Neural cell (in vitro differentiated cells): ENCODE measurements around the gene C18orf54.

Experiments
- EZH2 ChIP-seq: fragments of 200-600, 300-800 bp; shearing (Covaris generic), sonication (generic); IDR thresholded peaks from 2 replicates; pipeline ENCODE4 v1.6.1; 2014; ENCODE audit warnings: antibody characterized with exemption, low read length, borderline replicate concordance, mild to moderate bottlenecking; ENCODE audit not compliant: insufficient read depth, poor library complexity, severe bottlenecking
- TF ChIP-seq, protein P1 (sequence below): fragments of 450-650 bp; IDR thresholded peaks from 2 replicates; pipeline ENCODE4 v1.5.1; 2014; ENCODE audit warnings: antibody characterized with exemption, mild to moderate bottlenecking, moderate library complexity; ENCODE audit not compliant: poor library complexity, severe bottlenecking
- TF ChIP-seq, protein P2 (sequence below): IDR thresholded peaks from 2 replicates; pipeline ENCODE4 v1.6.1; 2012; ENCODE audit warnings: borderline replicate concordance

DNA sequence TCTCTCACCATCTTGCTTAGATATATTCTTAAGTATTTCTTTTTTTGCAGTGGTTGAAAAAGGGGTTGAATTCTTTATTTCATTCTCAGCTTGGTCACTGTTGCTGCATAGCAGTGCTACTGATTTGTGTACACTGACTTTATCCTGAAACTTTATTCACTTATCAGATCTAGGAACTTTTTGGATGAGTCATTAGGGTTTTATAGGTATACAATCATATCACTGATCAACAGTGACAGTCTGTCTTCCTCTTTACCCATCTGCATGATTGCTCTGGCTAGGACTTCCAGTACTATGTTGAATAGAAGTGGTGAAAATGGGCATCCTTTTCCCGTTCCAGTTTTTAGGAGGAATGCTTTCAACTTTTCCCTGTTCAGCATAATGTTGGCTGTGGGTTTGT is 6.5 kb upstream of the C18orf54 start:
- TF ChIP-seq, protein P1, sequence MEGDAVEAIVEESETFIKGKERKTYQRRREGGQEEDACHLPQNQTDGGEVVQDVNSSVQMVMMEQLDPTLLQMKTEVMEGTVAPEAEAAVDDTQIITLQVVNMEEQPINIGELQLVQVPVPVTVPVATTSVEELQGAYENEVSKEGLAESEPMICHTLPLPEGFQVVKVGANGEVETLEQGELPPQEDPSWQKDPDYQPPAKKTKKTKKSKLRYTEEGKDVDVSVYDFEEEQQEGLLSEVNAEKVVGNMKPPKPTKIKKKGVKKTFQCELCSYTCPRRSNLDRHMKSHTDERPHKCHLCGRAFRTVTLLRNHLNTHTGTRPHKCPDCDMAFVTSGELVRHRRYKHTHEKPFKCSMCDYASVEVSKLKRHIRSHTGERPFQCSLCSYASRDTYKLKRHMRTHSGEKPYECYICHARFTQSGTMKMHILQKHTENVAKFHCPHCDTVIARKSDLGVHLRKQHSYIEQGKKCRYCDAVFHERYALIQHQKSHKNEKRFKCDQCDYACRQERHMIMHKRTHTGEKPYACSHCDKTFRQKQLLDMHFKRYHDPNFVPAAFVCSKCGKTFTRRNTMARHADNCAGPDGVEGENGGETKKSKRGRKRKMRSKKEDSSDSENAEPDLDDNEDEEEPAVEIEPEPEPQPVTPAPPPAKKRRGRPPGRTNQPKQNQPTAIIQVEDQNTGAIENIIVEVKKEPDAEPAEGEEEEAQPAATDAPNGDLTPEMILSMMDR = no peak
- no peak for TF ChIP-seq EZH2
- TF ChIP-seq, protein P2, sequence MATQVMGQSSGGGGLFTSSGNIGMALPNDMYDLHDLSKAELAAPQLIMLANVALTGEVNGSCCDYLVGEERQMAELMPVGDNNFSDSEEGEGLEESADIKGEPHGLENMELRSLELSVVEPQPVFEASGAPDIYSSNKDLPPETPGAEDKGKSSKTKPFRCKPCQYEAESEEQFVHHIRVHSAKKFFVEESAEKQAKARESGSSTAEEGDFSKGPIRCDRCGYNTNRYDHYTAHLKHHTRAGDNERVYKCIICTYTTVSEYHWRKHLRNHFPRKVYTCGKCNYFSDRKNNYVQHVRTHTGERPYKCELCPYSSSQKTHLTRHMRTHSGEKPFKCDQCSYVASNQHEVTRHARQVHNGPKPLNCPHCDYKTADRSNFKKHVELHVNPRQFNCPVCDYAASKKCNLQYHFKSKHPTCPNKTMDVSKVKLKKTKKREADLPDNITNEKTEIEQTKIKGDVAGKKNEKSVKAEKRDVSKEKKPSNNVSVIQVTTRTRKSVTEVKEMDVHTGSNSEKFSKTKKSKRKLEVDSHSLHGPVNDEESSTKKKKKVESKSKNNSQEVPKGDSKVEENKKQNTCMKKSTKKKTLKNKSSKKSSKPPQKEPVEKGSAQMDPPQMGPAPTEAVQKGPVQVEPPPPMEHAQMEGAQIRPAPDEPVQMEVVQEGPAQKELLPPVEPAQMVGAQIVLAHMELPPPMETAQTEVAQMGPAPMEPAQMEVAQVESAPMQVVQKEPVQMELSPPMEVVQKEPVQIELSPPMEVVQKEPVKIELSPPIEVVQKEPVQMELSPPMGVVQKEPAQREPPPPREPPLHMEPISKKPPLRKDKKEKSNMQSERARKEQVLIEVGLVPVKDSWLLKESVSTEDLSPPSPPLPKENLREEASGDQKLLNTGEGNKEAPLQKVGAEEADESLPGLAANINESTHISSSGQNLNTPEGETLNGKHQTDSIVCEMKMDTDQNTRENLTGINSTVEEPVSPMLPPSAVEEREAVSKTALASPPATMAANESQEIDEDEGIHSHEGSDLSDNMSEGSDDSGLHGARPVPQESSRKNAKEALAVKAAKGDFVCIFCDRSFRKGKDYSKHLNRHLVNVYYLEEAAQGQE = no peak
